ENCODE data around the gene DEGS2. TPM values are rescaled to one million over a fixed set of nuclear protein-coding genes. Genes with fewer than 3 reads are reported as not detected.

The DEGS2 gene
- total RNA-seq, 3 donors from 2014 or later: 1.1 to 12.0 (median 10.2) TPM

GRCh38 chr14:100128688-100129087 is 30.8 kb downstream of the DEGS2 start:
- Histone ChIP-seq H3K36me3 (no peaks in the 10 kb centered on the region), H3K27me3 (no peaks in the 10 kb centered on the region), H3K9me3 (no peaks in the 10 kb centered on the region), H3K4me1 (peaks cover 0 to 4% of the 10 kb centered on the region in 2 donors), H3K27ac (peak overlapping the region in 1 of 2 donors; percentile 83), H3K4me3 (no peak overlapping the region)
- TF ChIP-seq POLR2AphosphoS5 (IDR thresholded peaks at IDR 0.05) (no peak), CTCF (IDR thresholded peaks at IDR 0.05) (no peak), POLR2A (IDR thresholded peaks at IDR 0.05) (no peak)
- intact Hi-C loops (cut with DNase I; ENCODE audit: low total_unique reads): no loop called here
- no peak for DNase-seq (ENCODE audit: low spot score in 2 of 2)

GRCh38 chr14:100127853-100128455 is 31.5 kb downstream of the DEGS2 start:
- no peaks in the 10 kb centered on the region for H3K9me3 ChIP-seq
- TF ChIP-seq POLR2A (IDR thresholded peaks at IDR 0.05) (no peak), POLR2AphosphoS5 (IDR thresholded peaks at IDR 0.05) (no peak), CTCF (IDR thresholded peaks at IDR 0.05) (no peak)
- H3K36me3 ChIP-seq: no peaks in the 10 kb centered on the region
- no peak overlapping the region for H3K4me3 ChIP-seq
- no peaks in the 10 kb centered on the region for H3K27me3 ChIP-seq
- intact Hi-C loops (cut with DNase I; ENCODE audit: low total_unique reads): no loop called here
- peak overlapping the region; percentile 44 to 83 for H3K27ac ChIP-seq
- no peak for DNase-seq (ENCODE audit: low spot score in 2 of 2)
- H3K4me1 ChIP-seq: peaks cover 0 to 2% of the 10 kb centered on the region in 2 donors

GRCh38 chr14:100126401-100126800 is 33.0 kb downstream of the DEGS2 start:
- intact Hi-C loops (cut with DNase I; ENCODE audit: low total_unique reads): no loop called here
- H3K27me3 ChIP-seq: no peaks in the 10 kb centered on the region
- H3K36me3 ChIP-seq: no peaks in the 10 kb centered on the region
- no peaks in the 10 kb centered on the region for H3K4me1 ChIP-seq
- no peak for DNase-seq (ENCODE audit: low spot score in 2 of 2)
- TF ChIP-seq CTCF (IDR thresholded peaks at IDR 0.05) (no peak), POLR2A (IDR thresholded peaks at IDR 0.05) (no peak), POLR2AphosphoS5 (IDR thresholded peaks at IDR 0.05) (no peak)
- H3K9me3 ChIP-seq: no peaks in the 10 kb centered on the region
- H3K27ac ChIP-seq: no peak overlapping the region
- no peak overlapping the region for H3K4me3 ChIP-seq

GRCh38 chr14:100124551-100125088 is 34.8 kb downstream of the DEGS2 start:
- intact Hi-C loops (cut with DNase I; ENCODE audit: low total_unique reads): no loop called here
- no peak overlapping the region for H3K27ac ChIP-seq
- TF ChIP-seq CTCF (IDR thresholded peaks at IDR 0.05) (no peak), POLR2AphosphoS5 (IDR thresholded peaks at IDR 0.05) (no peak), POLR2A (IDR thresholded peaks at IDR 0.05) (no peak)
- no peaks in the 10 kb centered on the region for H3K4me1 ChIP-seq
- no peaks in the 10 kb centered on the region for H3K36me3 ChIP-seq
- no peaks in the 10 kb centered on the region for H3K9me3 ChIP-seq
- H3K27me3 ChIP-seq: no peaks in the 10 kb centered on the region
- H3K4me3 ChIP-seq: no peak overlapping the region
- DNase-seq (ENCODE audit: low spot score in 2 of 2): no peak

- no peaks in the 10 kb centered on the region for H3K4me1 ChIP-seq
- H3K9me3 ChIP-seq: no peaks in the 10 kb centered on the region
- no peak overlapping the region for H3K27ac ChIP-seq
- H3K36me3 ChIP-seq: no peaks in the 10 kb centered on the region
- intact Hi-C loops (cut with DNase I; ENCODE audit: low total_unique reads): no loop called here
- no peak for DNase-seq (ENCODE audit: low spot score in 2 of 2)
- no peak overlapping the region for H3K4me3 ChIP-seq
- TF ChIP-seq CTCF (IDR thresholded peaks at IDR 0.05) (no peak), POLR2AphosphoS5 (IDR thresholded peaks at IDR 0.05) (no peak), POLR2A (IDR thresholded peaks at IDR 0.05) (no peak)
- H3K27me3 ChIP-seq: no peaks in the 10 kb centered on the region
These were observed 35.8 kb downstream of the DEGS2 start for GRCh38 chr14:100123618-100124017.
